ENCODE data around the gene DNAJA4.

- no peak for TF ChIP-seq PHF20 (IDR thresholded peaks at IDR 0.05; ENCODE audit: partially characterized antibody)
- no peak for TF ChIP-seq SMC3 (conservative IDR thresholded peaks at IDR 0.05; ENCODE audit: insufficient read depth, low read depth, low read length)
- no peak for TF ChIP-seq NUFIP1 (IDR thresholded peaks at IDR 0.05; ENCODE audit: partially characterized antibody)
- no peak for TF ChIP-seq FOXO4 (CRISPR knock-in tag; IDR thresholded peaks at IDR 0.05)
- no peak for TF ChIP-seq CTCF (IDR thresholded peaks at IDR 0.05 in 2 of 3, conservative IDR thresholded peaks at IDR 0.05 in 1 of 3; ENCODE audit: insufficient read depth in 2 of 3, low read depth in 1 of 3, low read length in 3 of 3)
Observed at GRCh38 chr15:78265752-78266224, 1.4 kb downstream of the DNAJA4 start.

Measured in K562 (cell line).